ENCODE results near the gene CSRP3.

DNA sequence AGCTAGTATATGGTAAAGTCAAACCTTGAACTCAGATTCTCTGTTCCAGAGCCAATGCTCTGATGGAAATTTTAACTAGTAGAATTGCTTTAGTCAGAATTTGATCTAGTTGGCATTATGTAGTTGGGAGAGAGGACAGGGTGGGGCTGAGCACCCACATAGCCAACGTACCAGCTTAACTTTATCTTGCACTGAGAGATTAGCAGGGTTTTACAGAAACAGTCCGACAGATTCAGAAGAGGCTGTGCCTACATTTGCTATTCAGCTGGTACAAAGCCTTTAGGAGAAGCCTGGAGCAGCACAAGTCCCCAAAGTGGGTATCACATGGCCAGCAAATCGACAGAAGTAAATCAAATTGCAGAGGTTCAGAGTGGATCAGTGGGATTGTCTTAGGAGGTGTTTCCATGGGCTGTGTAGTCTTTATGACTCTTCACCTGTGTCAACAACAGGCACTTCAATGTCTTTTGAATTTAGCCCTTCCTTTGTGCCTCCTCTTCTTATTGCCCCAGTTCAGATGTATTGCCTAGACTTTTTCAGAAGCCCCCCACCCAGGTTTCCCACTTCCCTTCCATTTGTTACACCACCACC, 7.3 kb upstream of the CSRP3 start:
- TF ChIP-seq, protein P1, sequence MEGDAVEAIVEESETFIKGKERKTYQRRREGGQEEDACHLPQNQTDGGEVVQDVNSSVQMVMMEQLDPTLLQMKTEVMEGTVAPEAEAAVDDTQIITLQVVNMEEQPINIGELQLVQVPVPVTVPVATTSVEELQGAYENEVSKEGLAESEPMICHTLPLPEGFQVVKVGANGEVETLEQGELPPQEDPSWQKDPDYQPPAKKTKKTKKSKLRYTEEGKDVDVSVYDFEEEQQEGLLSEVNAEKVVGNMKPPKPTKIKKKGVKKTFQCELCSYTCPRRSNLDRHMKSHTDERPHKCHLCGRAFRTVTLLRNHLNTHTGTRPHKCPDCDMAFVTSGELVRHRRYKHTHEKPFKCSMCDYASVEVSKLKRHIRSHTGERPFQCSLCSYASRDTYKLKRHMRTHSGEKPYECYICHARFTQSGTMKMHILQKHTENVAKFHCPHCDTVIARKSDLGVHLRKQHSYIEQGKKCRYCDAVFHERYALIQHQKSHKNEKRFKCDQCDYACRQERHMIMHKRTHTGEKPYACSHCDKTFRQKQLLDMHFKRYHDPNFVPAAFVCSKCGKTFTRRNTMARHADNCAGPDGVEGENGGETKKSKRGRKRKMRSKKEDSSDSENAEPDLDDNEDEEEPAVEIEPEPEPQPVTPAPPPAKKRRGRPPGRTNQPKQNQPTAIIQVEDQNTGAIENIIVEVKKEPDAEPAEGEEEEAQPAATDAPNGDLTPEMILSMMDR (IDR thresholded peaks at IDR 0.05) = no peak
- no peak for TF ChIP-seq POLR2A (IDR thresholded peaks at IDR 0.05)

Data from right lobe of liver (tissue), 4 donors.